Measurements from ENCODE around the gene CRP. TPM values are rescaled to one million over a fixed set of nuclear protein-coding genes. Genes with fewer than 3 reads are reported as not detected.

Gene CRP
- total RNA-seq, 4 donors from 2014 or later = 0.17 to 0.65 (median 0.42) TPM; not detected in 1

- WGBS = 55% methylated on average over 4 of the region's 4 CpGs
- intact Hi-C loops (cut with DNase I) = no loop called here
- Histone ChIP-seq H3K27me3 (no peaks in the 10 kb centered on the region), H3K27ac (replicated peaks in 1 of 4) (peak overlapping the region; percentile 15 to 62 (median 36)), H3K4me3 (no peak overlapping the region), H3K36me3 (no peaks in the 10 kb centered on the region), H3K9me3 (no peaks in the 10 kb centered on the region), H3K4me1 (peaks cover 0 to 4% (median 1%) of the 10 kb centered on the region in 4 donors)
- TF ChIP-seq, protein P1, sequence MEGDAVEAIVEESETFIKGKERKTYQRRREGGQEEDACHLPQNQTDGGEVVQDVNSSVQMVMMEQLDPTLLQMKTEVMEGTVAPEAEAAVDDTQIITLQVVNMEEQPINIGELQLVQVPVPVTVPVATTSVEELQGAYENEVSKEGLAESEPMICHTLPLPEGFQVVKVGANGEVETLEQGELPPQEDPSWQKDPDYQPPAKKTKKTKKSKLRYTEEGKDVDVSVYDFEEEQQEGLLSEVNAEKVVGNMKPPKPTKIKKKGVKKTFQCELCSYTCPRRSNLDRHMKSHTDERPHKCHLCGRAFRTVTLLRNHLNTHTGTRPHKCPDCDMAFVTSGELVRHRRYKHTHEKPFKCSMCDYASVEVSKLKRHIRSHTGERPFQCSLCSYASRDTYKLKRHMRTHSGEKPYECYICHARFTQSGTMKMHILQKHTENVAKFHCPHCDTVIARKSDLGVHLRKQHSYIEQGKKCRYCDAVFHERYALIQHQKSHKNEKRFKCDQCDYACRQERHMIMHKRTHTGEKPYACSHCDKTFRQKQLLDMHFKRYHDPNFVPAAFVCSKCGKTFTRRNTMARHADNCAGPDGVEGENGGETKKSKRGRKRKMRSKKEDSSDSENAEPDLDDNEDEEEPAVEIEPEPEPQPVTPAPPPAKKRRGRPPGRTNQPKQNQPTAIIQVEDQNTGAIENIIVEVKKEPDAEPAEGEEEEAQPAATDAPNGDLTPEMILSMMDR (IDR thresholded peaks at IDR 0.05) = no peak
- TF ChIP-seq EP300 (IDR thresholded peaks at IDR 0.05) (peak; percentile 71), POLR2AphosphoS5 (IDR thresholded peaks at IDR 0.05) (peak; percentile 72 to 76)
- no peak for DNase-seq (ENCODE audit: extremely low spot score)
Measured at GRCh38 chr1:159752135-159752580, 37.8 kb upstream of the CRP start.

DNA sequence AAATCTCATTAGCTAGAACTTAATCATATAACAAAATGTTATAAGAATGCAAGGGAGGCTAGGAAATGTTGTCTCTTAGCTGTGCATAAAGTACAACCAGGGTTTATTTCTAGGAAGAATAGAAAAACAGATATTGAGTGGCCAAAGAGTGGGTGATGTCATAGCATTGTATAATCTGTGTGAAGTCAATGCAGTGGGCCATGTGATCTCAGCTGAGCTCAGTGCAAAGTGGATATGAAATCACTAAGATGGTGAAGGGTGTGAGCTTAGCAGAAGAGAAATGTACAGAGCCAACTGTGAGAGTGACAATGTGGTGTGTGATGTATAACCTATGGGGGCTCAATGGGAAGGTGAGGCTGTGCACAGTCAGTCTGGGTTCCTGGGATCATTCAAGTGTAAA lies 36.6 kb upstream of the CRP start:
- intact Hi-C loops (cut with DNase I) = no loop called here
- H3K4me1 ChIP-seq = no peaks in the 10 kb centered on the region

DNA sequence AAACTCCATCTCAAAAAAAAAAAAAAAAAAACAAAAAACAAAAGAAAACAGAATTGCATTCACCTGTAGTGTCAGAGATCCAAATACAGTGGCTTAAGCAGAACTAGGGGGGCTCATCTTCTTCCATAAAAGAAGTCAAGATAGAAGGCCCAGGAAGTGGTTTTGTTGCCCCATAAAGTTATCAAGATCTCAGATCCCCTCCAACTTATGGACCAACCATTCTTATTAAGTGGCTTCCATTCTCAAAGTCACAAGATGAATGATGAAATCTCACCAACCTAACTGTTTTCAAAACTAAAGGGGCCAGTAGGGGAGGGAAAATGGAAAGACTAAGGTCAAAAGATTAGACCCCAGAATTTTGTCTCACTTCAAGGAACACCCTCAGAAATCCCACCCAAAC lies 36.2 kb upstream of the CRP start:
- no peaks in the 10 kb centered on the region for H3K27me3 ChIP-seq
- intact Hi-C loops (cut with DNase I) = no loop called here
- no peak overlapping the region for H3K27ac ChIP-seq (replicated peaks in 1 of 4)
- DNase-seq (ENCODE audit: extremely low spot score) = no peak
- H3K4me3 ChIP-seq = no peak overlapping the region
- no peaks in the 10 kb centered on the region for H3K36me3 ChIP-seq
- no peaks in the 10 kb centered on the region for H3K4me1 ChIP-seq
- TF ChIP-seq EP300 (IDR thresholded peaks at IDR 0.05) = no peak
- TF ChIP-seq, protein P1 (IDR thresholded peaks at IDR 0.05) = no peak
- TF ChIP-seq POLR2A (IDR thresholded peaks at IDR 0.05; ENCODE audit: low read depth) = no peak
- TF ChIP-seq POLR2AphosphoS5 (IDR thresholded peaks at IDR 0.05) = no peak
- no peaks in the 10 kb centered on the region for H3K9me3 ChIP-seq

More for the DNA sequence above, 36.6 kb upstream of the CRP start:
- DNase-seq (ENCODE audit: extremely low spot score) = no peak
- H3K36me3 ChIP-seq = no peaks in the 10 kb centered on the region
- no peak for TF ChIP-seq POLR2A (IDR thresholded peaks at IDR 0.05; ENCODE audit: low read depth)
- TF ChIP-seq POLR2AphosphoS5 (IDR thresholded peaks at IDR 0.05) = no peak
- TF ChIP-seq EP300 (IDR thresholded peaks at IDR 0.05) = no peak
- TF ChIP-seq, protein P1 (IDR thresholded peaks at IDR 0.05) = no peak
- no peak overlapping the region for H3K4me3 ChIP-seq
- H3K9me3 ChIP-seq = no peaks in the 10 kb centered on the region
- H3K27ac ChIP-seq (replicated peaks in 1 of 4) = peak overlapping the region in 2 of 4 donors; percentile 54 to 62
- no peaks in the 10 kb centered on the region for H3K27me3 ChIP-seq

DNA sequence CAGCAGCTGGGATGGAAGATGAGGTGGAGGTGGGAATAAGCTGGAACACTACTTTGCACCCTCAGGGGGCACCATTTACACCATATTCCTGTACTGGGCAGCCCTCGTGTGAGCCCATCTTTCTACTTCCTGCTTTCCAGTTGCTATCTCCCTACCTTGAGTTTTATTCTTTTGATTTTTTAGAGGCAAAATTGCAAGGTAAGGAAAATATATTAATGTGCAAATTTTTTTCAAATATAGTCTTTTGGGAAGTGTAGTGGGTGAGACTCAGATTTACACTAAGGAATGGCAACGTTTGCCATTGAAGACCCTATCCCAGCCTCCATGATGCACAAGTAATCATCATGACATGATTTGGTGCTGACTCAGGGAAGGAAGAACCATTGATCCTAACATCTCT lies 35.2 kb upstream of the CRP start:
- Histone ChIP-seq H3K36me3 (no peaks in the 10 kb centered on the region), H3K27me3 (no peaks in the 10 kb centered on the region), H3K4me1 (no peaks in the 10 kb centered on the region), H3K9me3 (no peaks in the 10 kb centered on the region), H3K4me3 (no peak overlapping the region), H3K27ac (replicated peaks in 1 of 4) (no peak overlapping the region)
- WGBS = 64% methylated on average over 2 of the region's 2 CpGs
- TF ChIP-seq POLR2AphosphoS5 (IDR thresholded peaks at IDR 0.05) (no peak), POLR2A (IDR thresholded peaks at IDR 0.05; ENCODE audit: low read depth) (no peak), EP300 (IDR thresholded peaks at IDR 0.05) (no peak)
- TF ChIP-seq, protein P1 (IDR thresholded peaks at IDR 0.05) = no peak
- intact Hi-C loops (cut with DNase I) = no loop called here
- no peak for DNase-seq (ENCODE audit: extremely low spot score)

DNA sequence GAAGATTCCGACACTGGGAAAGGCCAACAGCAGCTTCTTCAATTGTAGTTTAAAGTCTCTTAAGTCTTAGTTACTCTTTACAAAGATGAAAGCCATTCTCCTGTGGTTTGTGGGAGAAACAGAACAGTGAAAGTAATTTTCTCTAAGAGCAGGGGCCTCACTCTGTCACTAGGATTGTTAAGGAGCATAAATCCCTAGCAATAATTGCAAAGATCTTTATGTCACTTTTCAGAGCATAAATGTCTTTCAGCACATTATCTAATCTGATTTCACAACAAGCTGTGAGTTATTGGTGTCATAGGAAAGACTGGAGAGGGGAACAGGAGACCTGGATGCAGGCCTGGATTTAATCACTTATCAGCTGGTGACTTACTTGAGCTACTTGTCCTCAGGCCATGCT lies 34.0 kb upstream of the CRP start:
- no peaks in the 10 kb centered on the region for H3K27me3 ChIP-seq
- H3K4me1 ChIP-seq = no peaks in the 10 kb centered on the region
- no peak overlapping the region for H3K27ac ChIP-seq (replicated peaks in 1 of 4)
- H3K9me3 ChIP-seq = no peaks in the 10 kb centered on the region
- TF ChIP-seq, protein P1 (IDR thresholded peaks at IDR 0.05) = no peak
- no peak for TF ChIP-seq POLR2AphosphoS5 (IDR thresholded peaks at IDR 0.05)
- no peak for TF ChIP-seq EP300 (IDR thresholded peaks at IDR 0.05)
- no peak for TF ChIP-seq POLR2A (IDR thresholded peaks at IDR 0.05; ENCODE audit: low read depth)
- intact Hi-C loops (cut with DNase I) = no loop called here
- 100% methylated on average over 1 of the region's 1 CpG for WGBS
- no peak for DNase-seq (ENCODE audit: extremely low spot score)
- H3K36me3 ChIP-seq = no peaks in the 10 kb centered on the region
- no peak overlapping the region for H3K4me3 ChIP-seq
